ENCODE results near the gene MYCN. TPM values are rescaled to one million over a fixed set of nuclear protein-coding genes. Genes with fewer than 3 reads are reported as not detected.

Gene MYCN
- total and polyA plus RNA-seq, 12 donors, result 0.24 to 2.2 (median 1.0) TPM

- H3K27me3 ChIP-seq, result no peaks in the 10 kb centered on the region
- WGBS, 4 donors, result 88 to 96% (median 92%) methylated on average over 7 of the region's 7 CpGs
- no peak overlapping the region for H3K27ac ChIP-seq
- intact Hi-C loops (cut with DNase I), result no loop called here
- no peaks in the 10 kb centered on the region for H3K36me3 ChIP-seq (replicated peaks in 1 of 2)
- no peak for TF ChIP-seq POLR2A (IDR thresholded peaks at IDR 0.05)
- no peak for TF ChIP-seq CTCF (IDR thresholded peaks at IDR 0.05)
- DNase-seq, result no peak
- H3K4me1 ChIP-seq (replicated peaks in 1 of 2), result no peaks in the 10 kb centered on the region
- no peak overlapping the region for H3K4me3 ChIP-seq
- H3K9me3 ChIP-seq (replicated peaks in 1 of 3), result no peaks in the 10 kb centered on the region
These were observed 28.2 kb downstream of the MYCN start for GRCh38 chr2:15968280-15969178.

GRCh38 chr2:15969214-15969613 lies 28.9 kb downstream of the MYCN start:
- intact Hi-C loops (cut with DNase I), result no loop called here
- 78 to 87% (median 80%) methylated on average over 4 of the region's 4 CpGs for WGBS, 4 donors

GRCh38 chr2:15970701-15971100 lies 30.4 kb downstream of the MYCN start:
- no peak overlapping the region for H3K27ac ChIP-seq
- no peak for DNase-seq
- no peaks in the 10 kb centered on the region for H3K4me1 ChIP-seq (replicated peaks in 1 of 2)
- intact Hi-C loops (cut with DNase I), result no loop called here
- no peaks in the 10 kb centered on the region for H3K9me3 ChIP-seq (replicated peaks in 1 of 3)
- TF ChIP-seq CTCF (IDR thresholded peaks at IDR 0.05), result no peak
- TF ChIP-seq POLR2A (IDR thresholded peaks at IDR 0.05), result no peak
- no peak overlapping the region for H3K4me3 ChIP-seq
- 74 to 82% (median 77%) methylated on average over 5 of the region's 5 CpGs for WGBS, 4 donors
- no peaks in the 10 kb centered on the region for H3K27me3 ChIP-seq
- H3K36me3 ChIP-seq (replicated peaks in 1 of 2), result no peaks in the 10 kb centered on the region

More at GRCh38 chr2:15969214-15969613, 28.9 kb downstream of the MYCN start:
- no peaks in the 10 kb centered on the region for H3K4me1 ChIP-seq (replicated peaks in 1 of 2)
- H3K36me3 ChIP-seq (replicated peaks in 1 of 2), result no peaks in the 10 kb centered on the region
- H3K9me3 ChIP-seq (replicated peaks in 1 of 3), result no peaks in the 10 kb centered on the region
- DNase-seq, result no peak
- H3K27me3 ChIP-seq, result no peaks in the 10 kb centered on the region
- H3K27ac ChIP-seq, result no peak overlapping the region
- H3K4me3 ChIP-seq, result no peak overlapping the region
- TF ChIP-seq CTCF (IDR thresholded peaks at IDR 0.05) (no peak), POLR2A (IDR thresholded peaks at IDR 0.05) (no peak)

GRCh38 chr2:15971351-15971750 lies 31.0 kb downstream of the MYCN start:
- no peak for DNase-seq
- Histone ChIP-seq H3K36me3 (replicated peaks in 1 of 2) (no peaks in the 10 kb centered on the region), H3K27me3 (no peaks in the 10 kb centered on the region), H3K27ac (no peak overlapping the region), H3K4me1 (replicated peaks in 1 of 2) (no peaks in the 10 kb centered on the region), H3K9me3 (replicated peaks in 1 of 3) (no peaks in the 10 kb centered on the region), H3K4me3 (no peak overlapping the region)
- no peak for TF ChIP-seq CTCF (IDR thresholded peaks at IDR 0.05)
- intact Hi-C loops (cut with DNase I), result no loop called here
- 63 to 69% (median 66%) methylated on average over 6 to 7 of the region's 7 CpGs for WGBS, 4 donors
